HEK293 (cell line): ENCODE data around the gene SCUBE1.

Experiments used
- CTCF ChIA-PET: fragments of 350-600 bp; formaldehyde crosslinking; extraction: SDS; loops from one replicate; lab custom pipeline; 2021; ENCODE audit warnings: antibody characterized with exemption; lab: Yijun Ruan, JAX
- POLR2A ChIA-PET: fragments of 300-600 bp; formaldehyde crosslinking; extraction: SDS; loops from one replicate; lab custom pipeline; 2020; ENCODE audit warnings: antibody characterized with exemption, inconsistent platforms; lab: Yijun Ruan, JAX
- H3K27ac ChIP-seq: fragments of 200-500 bp; sonication (Bioruptor generic); 2 replicates; pipeline ENCODE4 v1.5.1; 2014; ENCODE audit warnings: low read depth, low read length, control low read depth, inconsistent platforms; ENCODE audit errors: extremely low read depth
- H3K36me3 ChIP-seq, 2 experiments: fragments of 200-500 bp in 1 of 2; sonication (Bioruptor generic) in 1 of 2; 1 replicate in 1 of 2; 2 replicates in 1 of 2; pipeline ENCODE4 v1.5.1; 2014 to 2017; ENCODE audit warnings: inconsistent platforms in 2 of 2, low read length in 2 of 2; ENCODE audit not compliant: control insufficient read depth in 2 of 2, insufficient read depth in 1 of 2
- H3K4me1 ChIP-seq: fragments of 200-500 bp; sonication (Bioruptor generic); 2 replicates; pipeline ENCODE4 v1.5.1; 2014; ENCODE audit warnings: mild to moderate bottlenecking, low read length, inconsistent platforms; ENCODE audit not compliant: control insufficient read depth, insufficient read depth
- H3K4me3 ChIP-seq: 2 replicates; pipeline ENCODE4 v1.5.1; 2011; ENCODE audit warnings: low read depth, mild to moderate bottlenecking, control low read depth, low read length, moderate library complexity
- H3K9me3 ChIP-seq: fragments of 200-500 bp; sonication (Bioruptor generic); 2 replicates; pipeline ENCODE4 v1.5.1; 2014; ENCODE audit warnings: low read depth, low read length, inconsistent platforms; ENCODE audit not compliant: control insufficient read depth, insufficient read depth
- BCL11A ChIP-seq: fragments of 450-650 bp; formaldehyde crosslinking; IDR thresholded peaks from 2 replicates; pipeline ENCODE4 v1.5.1; 2016; ENCODE audit warnings: low read depth, missing biosample characterization, missing genetic modification characterization
- BCL11B ChIP-seq: fragments of 450-650 bp; formaldehyde crosslinking; IDR thresholded peaks from 2 replicates; pipeline ENCODE4 v1.5.1; 2016; ENCODE audit warnings: low read depth, missing biosample characterization, missing genetic modification characterization
- CTCF ChIP-seq: fragments of 450-650 bp; formaldehyde crosslinking; IDR thresholded peaks from 2 replicates; pipeline ENCODE4 v1.5.1; 2016; ENCODE audit warnings: missing biosample characterization, missing genetic modification characterization
- GLIS2 ChIP-seq: fragments of 450-650 bp; formaldehyde crosslinking; IDR thresholded peaks from 2 replicates; pipeline ENCODE4 v1.5.1; 2016; ENCODE audit warnings: missing biosample characterization, missing genetic modification characterization
- HIC1 ChIP-seq: fragments of 450-650 bp; formaldehyde crosslinking; IDR thresholded peaks from 2 replicates; pipeline ENCODE4 v1.5.1; 2016; ENCODE audit warnings: missing biosample characterization, missing genetic modification characterization
- IKZF3 ChIP-seq: fragments of 450-650 bp; IDR thresholded peaks from 2 replicates; pipeline ENCODE4 v1.5.0; 2018; ENCODE audit warnings: missing biosample characterization, mild to moderate bottlenecking, missing genetic modification characterization, moderate library complexity
- SCRT2 ChIP-seq: fragments of 450-650 bp; formaldehyde crosslinking; IDR thresholded peaks from 2 replicates; pipeline ENCODE4 v1.5.1; 2016; ENCODE audit warnings: missing biosample characterization, missing genetic modification characterization
- SP2 ChIP-seq: fragments of 450-650 bp; formaldehyde crosslinking; IDR thresholded peaks from 2 replicates; pipeline ENCODE4 v1.5.1; 2016; ENCODE audit warnings: missing biosample characterization, missing genetic modification characterization
- ZBTB21 ChIP-seq: fragments of 450-650 bp; formaldehyde crosslinking; IDR thresholded peaks from 2 replicates; pipeline ENCODE4 v1.5.1; 2017; ENCODE audit warnings: missing biosample characterization, missing genetic modification characterization
- ZBTB6 ChIP-seq: fragments of 450-650 bp; formaldehyde crosslinking; IDR thresholded peaks from 2 replicates; pipeline ENCODE4 v1.5.1; 2017; ENCODE audit warnings: missing biosample characterization, missing genetic modification characterization
- ZNF10 ChIP-seq: fragments of 450-650 bp; formaldehyde crosslinking; IDR thresholded peaks from 2 replicates; pipeline ENCODE4 v1.5.1; 2017; ENCODE audit warnings: missing biosample characterization, missing genetic modification characterization
- ZNF133 ChIP-seq: fragments of 450-650 bp; formaldehyde crosslinking; IDR thresholded peaks from 2 replicates; pipeline ENCODE4 v1.5.1; 2016; ENCODE audit warnings: missing biosample characterization, missing genetic modification characterization
- ZNF274 ChIP-seq, 2 experiments: fragments of 200-500 bp in 1 of 2; fragments of 450-650 bp in 1 of 2; sonication (Bioruptor generic) in 1 of 2; formaldehyde crosslinking in 1 of 2; IDR thresholded peaks; 2 replicates each; pipeline versions ENCODE4 v1.5.1 to v1.6.1; 2014 to 2016; ENCODE audit warnings: borderline replicate concordance in 1 of 2, inconsistent platforms in 1 of 2, low read length in 1 of 2, missing biosample characterization in 1 of 2, missing genetic modification characterization in 1 of 2
- ZNF292 ChIP-seq: fragments of 450-650 bp; formaldehyde crosslinking; IDR thresholded peaks from 2 replicates; pipeline ENCODE4 v1.5.1; 2016; ENCODE audit warnings: low read depth, missing biosample characterization, missing genetic modification characterization, borderline replicate concordance
- ZNF341 ChIP-seq: fragments of 450-650 bp; formaldehyde crosslinking; IDR thresholded peaks from 2 replicates; pipeline ENCODE4; 2016; ENCODE audit warnings: low read depth, missing biosample characterization, missing genetic modification characterization
- ZNF366 ChIP-seq: fragments of 450-650 bp; formaldehyde crosslinking; conservative IDR thresholded peaks from 2 replicates; pipeline ENCODE4 v1.5.1; 2016; ENCODE audit warnings: missing biosample characterization, missing genetic modification characterization
- ZNF394 ChIP-seq: fragments of 450-650 bp; formaldehyde crosslinking; IDR thresholded peaks from 2 replicates; pipeline ENCODE4 v1.5.1; 2016; ENCODE audit warnings: missing biosample characterization, missing genetic modification characterization, mild to moderate bottlenecking, moderate library complexity, borderline replicate concordance
- ZNF416 ChIP-seq: fragments of 450-650 bp; formaldehyde crosslinking; IDR thresholded peaks from 2 replicates; pipeline ENCODE4 v1.5.1; 2016; ENCODE audit warnings: missing biosample characterization, missing genetic modification characterization
- ZNF426 ChIP-seq: fragments of 450-650 bp; formaldehyde crosslinking; IDR thresholded peaks from 2 replicates; pipeline ENCODE4 v1.5.1; 2017; ENCODE audit warnings: missing biosample characterization, missing genetic modification characterization, mild to moderate bottlenecking, inconsistent platforms, moderate library complexity
- ZNF488 ChIP-seq: fragments of 450-650 bp; formaldehyde crosslinking; IDR thresholded peaks from 2 replicates; pipeline ENCODE4 v1.5.1; 2016; ENCODE audit warnings: missing biosample characterization, missing genetic modification characterization
- ZNF514 ChIP-seq: fragments of 450-650 bp; formaldehyde crosslinking; IDR thresholded peaks from 2 replicates; pipeline ENCODE4 v1.5.1; 2016; ENCODE audit warnings: missing biosample characterization, missing genetic modification characterization
- ZNF600 ChIP-seq: fragments of 450-650 bp; formaldehyde crosslinking; IDR thresholded peaks from 2 replicates; pipeline ENCODE4 v1.5.1; 2016; ENCODE audit warnings: missing biosample characterization, missing genetic modification characterization
- ZNF624 ChIP-seq: fragments of 450-650 bp; formaldehyde crosslinking; IDR thresholded peaks from 2 replicates; pipeline ENCODE4 v1.5.1; 2017; ENCODE audit warnings: missing biosample characterization, missing genetic modification characterization

The SCUBE1 gene

GRCh38 chr22:43342347-43343261 is 568 bp downstream of the SCUBE1 start (continued):
- TF ChIP-seq ZNF292 (tag by site-specific recombination) (no peak), ZNF394 (tag by site-specific recombination) (no peak), ZNF341 (tag by site-specific recombination) (peak; percentile 49; the same call in 1 of the 2 replicates), SP2 (tag by site-specific recombination) (peak; percentile 25; the same call in 1 of the 2 replicates), ZNF514 (no peak)
- TF ChIP-seq, all 188 proteins: peak for 4

GRCh38 chr22:43341565-43341964 is 1.6 kb downstream of the SCUBE1 start:
- ChIA-PET CTCF (interaction anchor here (0.6 kb wide), 1 partner anchor 113 kb away, joined by 4 read pairs; no protein-coding TSS in a partner anchor), POLR2A (no interaction called here)
- no peak overlapping the region for H3K4me3 ChIP-seq
- TF ChIP-seq ZNF488 (tag by site-specific recombination) (no peak), ZNF133 (no peak), ZBTB6 (tag by site-specific recombination) (no peak), BCL11B (tag by site-specific recombination) (no peak), SCRT2 (tag by site-specific recombination) (no peak), ZNF274 (IDR thresholded peaks at IDR 0.05; ENCODE audit: low read length) (no peak), ZNF274 (tag by site-specific recombination; IDR thresholded peaks at IDR 0.05; ENCODE audit: borderline replicate concordance) (no peak), ZNF600 (tag by site-specific recombination) (0 out of 2 replicates have a peak, but pooled peaks have one; percentile 15), ZNF416 (no peak), ZNF366 (tag by site-specific recombination) (no peak), ZBTB21 (tag by site-specific recombination) (no peak), IKZF3 (tag by site-specific recombination) (no peak), BCL11A (tag by site-specific recombination) (no peak), GLIS2 (peak; percentile 39; the same call in 1 of the 2 replicates)
- no peaks in the 10 kb centered on the region for H3K9me3 ChIP-seq
- H3K4me1 ChIP-seq: no peaks in the 10 kb centered on the region; the same call in 1 of the 2 replicates
- no peak overlapping the region for H3K27ac ChIP-seq
- no peaks in the 10 kb centered on the region for H3K36me3 ChIP-seq

- Histone ChIP-seq H3K27ac (no peak overlapping the region), H3K4me1 (no peaks in the 10 kb centered on the region; the same call in 1 of the 2 replicates), H3K9me3 (no peaks in the 10 kb centered on the region), H3K4me3 (no peak overlapping the region), H3K36me3 (peaks cover 0 to 8% of the 10 kb centered on the region in 2 experiments; a peak in 1 of 3 replicates)
- ChIA-PET POLR2A (interaction anchor here (0.7 kb wide), 1 partner anchor 30 kb away, joined by 3 read pairs; no protein-coding TSS in a partner anchor), CTCF (interaction anchor here (0.6 to 5.1 kb wide), 3 partner anchors 8 to 1593 kb away, joined by 3 to 40 read pairs (median 4); no protein-coding TSS in a partner anchor)
- peak; percentile 22; the same call in 1 of the 2 replicates for TF ChIP-seq CTCF
- 0 out of 2 replicates have a peak, but pooled peaks have one; percentile 25 for TF ChIP-seq HIC1 (tag by site-specific recombination)
- TF ChIP-seq ZNF624 (tag by site-specific recombination): no peak
- TF ChIP-seq ZNF426 (tag by site-specific recombination): no peak
- TF ChIP-seq ZNF10 (tag by site-specific recombination): no peak
Observed at GRCh38 chr22:43338766-43339345, 4.3 kb downstream of the SCUBE1 start.
